GM21825 (cell line): ENCODE data around the gene EHHADH.
"Not testable (repeated sequence)": the region's sequence is repeated elsewhere in the genome, so short reads cannot be mapped to it uniquely, and the experiment has no call there.

Source experiments
- ATAC-seq: cut with Tn5 transposase; IDR thresholded peaks from one replicate; pipeline ENCODE4 v1.9.1; 2021; ENCODE audit warnings: mild to moderate bottlenecking, moderate library complexity; ENCODE audit not compliant: unreplicated experiment

EHHADH gene

DNA sequence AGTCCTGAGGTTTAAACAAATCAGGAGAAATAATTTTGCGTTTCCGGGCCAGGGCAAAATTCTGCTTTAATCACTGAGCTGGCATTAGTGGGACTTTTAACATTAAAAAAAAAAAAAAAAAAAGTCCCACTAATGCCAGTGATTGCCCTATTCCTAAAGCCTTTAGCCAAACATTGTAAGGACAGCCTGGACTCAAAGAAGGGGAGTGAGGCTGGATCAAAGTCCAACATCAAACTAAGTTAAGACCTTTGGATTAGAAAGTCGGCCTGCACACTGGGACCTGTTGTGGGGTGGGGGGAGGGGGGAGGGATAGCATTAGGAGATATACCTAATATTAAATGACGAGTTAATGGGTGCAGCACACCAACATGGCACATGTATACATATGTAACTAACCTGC lies 716 bp downstream of the EHHADH start:
- ATAC-seq, result not testable (repeated sequence)

DNA sequence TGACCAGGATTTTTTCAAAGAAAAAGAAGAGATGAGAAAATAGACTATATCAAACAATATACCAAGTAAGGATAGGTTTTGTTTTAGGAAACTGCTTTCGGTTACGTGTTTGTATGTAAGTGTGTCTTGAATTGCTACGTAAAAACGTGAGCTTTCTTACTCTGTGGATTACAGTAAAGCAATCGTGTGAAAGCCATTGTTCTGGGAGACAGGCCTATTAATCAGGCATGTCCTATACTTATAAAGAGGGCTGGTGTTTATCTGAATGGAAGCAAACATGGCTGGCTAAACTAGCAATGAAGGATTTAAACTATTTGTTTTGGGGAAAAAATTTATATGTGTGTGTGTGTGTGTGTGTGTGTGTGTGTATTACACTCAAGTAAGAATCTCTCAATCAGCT lies 2.6 kb downstream of the EHHADH start:
- no peak for ATAC-seq

DNA sequence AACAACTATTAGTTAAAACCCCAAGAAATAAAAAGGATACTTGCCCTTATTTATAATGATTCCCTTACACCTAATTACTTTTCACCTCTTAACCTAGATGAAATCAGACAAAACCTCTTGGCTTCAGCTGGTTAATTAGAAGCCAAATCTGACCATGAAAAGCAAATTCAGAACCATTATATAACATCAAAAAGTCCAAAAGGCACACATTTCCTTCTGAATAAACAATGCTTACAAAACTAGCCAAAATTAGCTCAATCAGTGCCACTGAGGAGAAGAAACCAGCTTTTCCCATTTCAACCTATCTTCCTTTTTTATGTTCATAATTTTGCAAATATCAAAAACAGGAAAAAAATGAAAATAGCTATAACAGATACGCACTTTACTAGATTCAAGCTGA lies 3.2 kb downstream of the EHHADH start:
- ATAC-seq, result no peak

DNA sequence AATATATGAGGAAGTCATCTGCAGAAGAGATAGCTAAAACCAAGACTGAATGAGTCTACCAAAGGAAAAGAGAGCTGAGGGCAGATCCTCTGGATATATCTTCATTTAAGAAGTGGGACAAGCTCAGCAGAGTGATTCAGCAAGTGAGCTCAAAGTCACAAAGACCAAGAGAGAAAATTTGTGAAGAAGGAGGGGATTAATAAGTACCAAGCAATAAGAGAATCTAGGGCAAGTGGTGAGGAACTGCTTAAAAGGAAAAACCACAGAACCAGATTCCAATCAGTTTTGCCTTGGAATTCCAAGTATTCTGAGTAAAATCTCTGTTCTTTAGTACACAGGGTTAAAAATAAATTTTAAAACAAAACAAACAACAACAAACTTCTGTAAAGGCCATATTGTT lies 3.6 kb downstream of the EHHADH start:
- ATAC-seq, result no peak

DNA sequence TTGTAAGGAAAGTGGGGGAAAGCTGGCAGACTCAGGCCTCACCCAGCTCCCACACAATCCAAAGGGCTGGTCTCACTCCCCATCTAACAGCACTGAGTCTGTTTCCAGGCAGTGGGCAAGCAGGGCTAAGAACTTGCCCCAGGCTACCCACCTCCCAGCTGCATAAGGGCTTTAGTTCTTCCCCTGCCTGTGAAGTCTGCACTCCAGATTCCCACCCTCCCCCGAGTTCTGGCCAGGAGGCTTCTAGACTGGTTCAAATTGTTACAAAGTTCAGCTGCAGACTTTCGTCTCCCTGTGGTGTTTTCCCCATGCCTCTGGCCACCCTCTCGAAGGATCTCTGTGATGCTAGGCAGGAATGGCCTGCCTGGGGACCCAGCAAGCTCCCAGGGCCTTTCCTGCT lies 11.2 kb downstream of the EHHADH start:
- ATAC-seq, result no peak

DNA sequence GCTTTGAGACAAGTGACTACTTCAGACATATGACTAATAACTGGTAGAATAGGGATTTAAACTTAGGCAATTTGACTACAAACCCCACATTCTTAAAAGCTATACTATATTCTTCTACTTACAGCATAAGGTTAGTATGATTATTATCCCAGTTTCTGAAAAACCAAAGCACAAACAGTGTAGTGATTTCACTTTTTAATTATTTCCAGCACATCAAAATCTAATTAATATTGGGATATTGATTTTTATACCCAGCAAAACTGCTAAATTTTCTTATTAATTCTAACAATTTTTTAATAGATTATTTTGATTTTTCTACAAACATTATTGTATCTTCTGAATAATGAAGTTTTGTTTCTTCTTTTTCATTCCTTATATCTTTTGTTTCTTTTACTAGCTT lies 16.9 kb downstream of the EHHADH start:
- no peak for ATAC-seq

DNA sequence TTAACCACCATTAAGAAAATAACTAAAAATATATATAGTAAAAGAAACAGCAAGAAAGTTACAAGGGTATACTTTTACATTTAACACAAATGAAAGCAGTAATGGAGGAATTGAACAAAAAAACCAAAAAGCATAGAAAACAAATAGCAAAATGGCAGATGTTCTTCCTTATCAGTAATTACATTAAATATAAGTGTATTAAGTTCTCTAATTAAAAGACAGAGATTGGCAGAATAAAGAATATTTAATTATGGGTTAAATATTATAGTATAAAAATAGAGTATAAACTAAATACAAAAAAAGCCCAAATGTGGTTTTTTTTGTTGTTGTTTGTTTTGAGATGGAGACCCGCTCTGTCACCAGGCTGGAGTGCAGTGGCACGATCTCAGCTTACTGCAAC lies 20.5 kb downstream of the EHHADH start:
- no peak for ATAC-seq

DNA sequence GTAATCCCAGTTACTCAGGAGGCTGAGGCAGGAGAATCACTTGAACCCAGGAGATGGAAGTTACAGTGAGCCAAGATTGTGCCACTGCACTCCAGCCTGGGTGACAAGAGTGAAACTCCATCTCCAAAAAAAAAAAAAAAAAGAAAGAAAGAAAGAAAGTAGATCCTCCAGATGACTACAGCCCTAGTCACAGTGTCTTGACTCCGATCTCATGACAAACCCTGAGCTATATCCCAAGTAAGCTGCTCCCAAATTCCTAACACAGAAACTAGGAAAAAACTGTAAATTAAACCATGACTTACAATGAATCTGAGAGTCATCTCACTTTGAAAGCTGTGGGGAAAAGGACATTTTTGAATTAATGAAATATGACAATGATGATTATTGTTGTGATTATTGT lies 27.3 kb downstream of the EHHADH start:
- ATAC-seq, result not testable (repeated sequence)

DNA sequence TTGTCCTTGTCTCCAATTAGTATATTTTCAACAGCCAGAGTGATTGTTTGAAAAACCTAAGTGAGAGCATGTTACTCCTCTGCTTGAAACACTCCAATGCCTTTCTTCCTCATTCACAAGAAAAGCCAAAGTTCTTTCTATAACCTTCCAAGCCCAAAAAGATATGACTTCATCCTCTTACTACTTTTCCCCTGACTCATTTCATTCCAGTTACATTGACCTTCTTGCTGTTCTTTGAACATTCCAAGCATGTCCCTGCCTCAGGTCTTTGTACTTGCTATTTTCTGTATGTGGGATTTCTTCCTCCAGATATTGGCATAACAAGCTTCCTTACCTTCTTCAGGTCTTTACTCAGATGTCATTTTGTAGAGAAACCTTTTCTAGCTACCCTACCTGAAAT lies 28.3 kb downstream of the EHHADH start:
- ATAC-seq, result no peak

DNA sequence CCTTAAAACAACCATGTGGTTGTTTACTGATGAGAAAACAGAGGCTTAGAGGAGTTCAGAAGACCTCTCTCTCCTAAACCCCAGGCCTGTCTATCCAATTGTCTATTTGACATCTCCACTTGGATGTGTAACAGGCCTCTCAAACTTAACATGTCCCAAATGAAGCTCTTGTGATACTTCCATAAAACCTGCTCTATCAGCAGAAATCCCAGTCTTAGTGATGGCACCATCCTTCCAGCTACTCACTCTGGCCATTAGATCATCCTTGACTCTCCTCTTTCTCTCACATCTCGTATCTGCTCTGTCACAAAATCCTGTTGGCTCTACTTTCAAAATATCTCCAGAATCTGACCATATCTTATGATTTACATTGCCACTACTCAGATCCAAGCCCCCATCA lies 28.8 kb downstream of the EHHADH start:
- no peak for ATAC-seq

DNA sequence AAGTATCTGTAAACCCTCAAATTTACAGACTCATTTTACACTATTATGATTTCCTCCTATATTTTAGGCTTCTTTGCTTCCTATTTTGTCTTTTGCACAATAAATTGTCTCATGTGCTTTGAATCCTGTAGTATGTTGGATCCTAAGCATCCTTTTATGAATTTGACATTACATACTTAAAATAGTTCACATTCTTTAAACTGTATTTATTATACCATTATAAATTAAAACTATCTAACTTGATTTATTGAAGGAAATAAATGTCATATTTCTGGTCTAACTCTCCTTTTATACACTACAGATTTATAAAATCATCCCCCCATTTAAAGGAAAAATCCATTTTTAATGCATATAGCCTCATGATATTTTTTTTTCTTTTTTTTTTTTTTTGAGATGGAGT lies 32.6 kb downstream of the EHHADH start:
- no peak for ATAC-seq

DNA sequence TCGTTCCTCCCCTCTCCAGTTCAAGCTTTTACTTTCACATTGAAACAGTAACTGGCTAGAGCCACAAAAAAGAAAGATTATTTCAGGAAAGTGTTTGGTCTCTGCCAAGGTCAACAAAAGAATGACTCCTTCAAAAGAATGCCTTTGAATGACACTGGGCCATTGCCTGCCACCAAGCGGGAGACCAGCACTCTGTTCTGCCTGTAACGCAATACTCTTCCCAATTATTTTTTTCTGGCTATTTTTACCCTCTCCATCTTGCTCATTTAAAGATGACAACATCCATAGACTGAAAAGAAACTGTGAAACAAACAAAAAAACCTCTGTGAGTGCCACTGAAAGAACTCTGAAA lies 37.3 kb downstream of the EHHADH start:
- ATAC-seq, result no peak

DNA sequence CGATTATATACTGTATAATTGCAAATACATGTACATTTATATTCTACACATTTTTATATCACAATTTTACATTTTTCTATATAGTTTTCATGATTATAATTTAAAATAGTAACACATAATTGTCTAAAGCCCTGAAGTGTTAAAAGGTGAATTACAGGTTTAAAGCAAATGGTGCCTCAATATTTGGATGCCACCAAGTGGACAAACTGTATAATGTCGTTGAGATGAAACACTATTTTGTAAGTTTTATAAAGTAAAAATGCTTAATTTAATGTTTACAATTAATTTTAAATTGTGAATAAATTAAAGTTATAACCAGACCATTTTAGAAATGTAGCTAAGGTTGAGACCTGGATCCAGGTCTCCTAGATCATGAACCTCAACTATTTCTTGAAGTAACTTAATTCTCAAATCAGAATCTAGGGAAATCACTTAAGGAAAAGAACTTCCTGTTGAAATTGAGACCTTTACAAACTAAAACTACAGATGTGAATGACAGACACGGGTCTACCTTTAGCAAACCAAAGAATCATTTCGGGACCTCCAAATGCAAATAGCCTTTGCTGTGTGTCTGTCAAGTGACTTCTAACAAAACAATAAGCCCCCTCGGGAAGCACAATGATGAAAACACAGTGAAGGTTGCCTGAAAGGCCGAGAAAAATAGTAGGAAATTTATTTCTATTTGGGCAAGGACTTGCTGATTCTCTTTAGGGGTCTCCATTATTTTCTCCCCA lies 37.8 kb downstream of the EHHADH start:
- ATAC-seq, result no peak

DNA sequence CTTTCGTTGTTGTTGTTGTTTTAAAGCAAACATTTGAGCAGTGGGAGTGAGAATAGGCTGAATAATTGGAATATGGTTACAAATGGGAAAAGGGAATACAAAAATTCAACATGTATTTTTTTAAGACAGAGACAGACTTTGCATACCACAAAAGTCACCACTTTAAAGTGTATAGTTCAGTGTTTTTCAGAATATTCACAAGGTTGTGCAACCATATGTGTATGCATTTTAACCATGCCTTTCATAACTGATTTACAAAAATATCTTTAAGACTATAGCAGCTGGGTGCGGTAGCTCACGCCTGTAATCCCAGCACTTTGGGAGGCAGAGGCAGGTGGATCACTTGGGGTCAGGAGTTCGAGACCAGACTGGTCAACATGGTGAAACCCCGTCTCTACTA lies 41.3 kb downstream of the EHHADH start:
- ATAC-seq, result no peak

DNA sequence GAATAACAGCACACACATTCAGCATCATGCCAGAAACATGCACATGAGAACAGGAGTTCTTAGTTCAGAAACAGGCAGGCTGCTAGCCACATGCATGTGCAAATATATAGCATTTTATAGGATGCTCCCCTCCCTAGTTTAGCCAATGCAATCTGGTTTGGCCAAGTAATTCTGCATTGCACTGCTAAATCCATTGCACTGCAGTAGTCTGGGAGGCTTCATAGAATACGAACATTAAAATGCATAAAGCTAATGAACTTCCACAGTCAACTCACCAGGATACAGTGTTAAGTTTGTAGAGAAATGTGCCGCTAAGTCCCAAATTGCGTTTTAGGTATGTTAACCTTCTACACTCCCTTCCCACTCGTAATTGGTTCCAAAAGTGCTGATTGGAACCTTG lies 41.8 kb downstream of the EHHADH start:
- no peak for ATAC-seq

DNA sequence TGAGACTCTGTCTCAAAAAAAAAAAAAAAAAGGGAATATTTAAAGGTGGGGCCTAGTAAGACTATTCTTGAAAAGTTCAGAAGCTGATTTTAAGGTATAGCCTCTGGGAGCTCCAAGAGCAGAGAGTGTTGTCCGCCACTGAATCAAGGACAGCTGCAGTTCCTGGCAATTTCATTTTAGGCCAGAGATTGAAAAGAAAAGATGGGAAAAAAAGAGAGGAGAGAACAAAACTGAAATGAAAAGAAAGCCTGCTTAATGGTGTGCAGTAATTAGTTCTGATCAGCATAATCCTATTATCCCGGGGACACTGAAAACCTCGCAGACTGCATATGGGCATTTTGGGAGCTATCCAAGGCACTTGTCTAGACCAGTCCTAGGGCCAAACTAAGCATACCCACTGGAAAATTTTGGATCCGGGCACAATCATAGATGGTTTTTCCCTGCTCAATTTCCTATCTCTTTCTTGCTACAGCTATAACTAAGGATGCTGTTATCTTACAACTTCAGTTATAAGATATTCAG lies 43.2 kb downstream of the EHHADH start:
- no peak for ATAC-seq

DNA sequence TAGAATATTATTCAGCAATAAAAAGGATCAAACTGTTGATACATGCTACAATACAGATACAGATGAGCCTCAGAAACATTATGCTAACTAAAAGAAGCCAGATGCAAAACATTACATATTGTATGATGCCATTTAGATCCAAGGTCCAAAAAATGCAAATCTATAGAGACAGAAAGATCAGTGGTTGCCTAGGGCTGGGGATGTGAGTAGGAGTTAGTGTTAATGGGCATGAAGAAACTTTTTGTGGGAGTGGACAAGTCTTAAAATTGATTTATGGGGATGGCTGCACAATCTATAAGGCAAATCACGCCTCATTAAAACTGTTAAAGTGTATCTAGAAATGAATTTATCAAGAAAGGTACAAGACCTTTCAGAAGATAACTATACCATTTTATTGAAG lies 45.0 kb downstream of the EHHADH start:
- no peak for ATAC-seq

DNA sequence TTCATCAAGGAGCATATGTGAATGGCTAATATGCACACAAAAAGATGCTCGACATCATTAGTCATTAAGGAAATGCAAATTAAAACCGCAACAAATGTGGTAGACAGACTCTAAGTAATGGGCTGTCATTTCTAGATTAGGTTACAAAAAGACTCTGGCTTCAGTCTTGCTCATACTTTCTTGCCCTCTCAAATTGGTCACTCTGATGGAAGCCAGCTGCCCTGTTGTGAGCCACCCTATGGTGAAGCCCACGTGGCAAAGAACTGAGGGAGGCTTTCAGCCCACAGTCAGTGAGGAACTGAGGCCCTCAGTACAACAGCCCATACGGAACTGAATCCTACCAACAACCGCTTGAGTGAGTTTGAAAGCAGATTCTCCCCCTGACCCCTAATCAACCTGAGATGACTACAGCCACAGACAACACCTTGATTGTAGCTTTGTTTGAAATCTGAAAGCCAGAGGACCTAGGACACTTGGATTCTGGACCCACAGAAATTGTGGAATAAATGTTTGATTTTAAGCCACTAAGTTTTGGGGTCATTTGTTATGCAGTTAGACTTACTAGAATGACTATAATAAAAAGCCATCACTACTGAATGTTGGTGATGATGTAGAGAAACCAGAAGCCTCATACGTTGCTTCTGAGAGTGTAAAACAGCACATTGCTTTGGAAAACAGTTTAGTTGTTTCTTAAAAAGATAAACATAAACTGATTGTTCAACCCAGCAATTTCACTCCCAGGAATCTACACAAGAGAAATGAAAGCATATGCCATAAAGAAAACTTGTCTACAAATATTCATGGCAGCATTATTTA lies 45.7 kb downstream of the EHHADH start:
- peak; percentile 95 for ATAC-seq

DNA sequence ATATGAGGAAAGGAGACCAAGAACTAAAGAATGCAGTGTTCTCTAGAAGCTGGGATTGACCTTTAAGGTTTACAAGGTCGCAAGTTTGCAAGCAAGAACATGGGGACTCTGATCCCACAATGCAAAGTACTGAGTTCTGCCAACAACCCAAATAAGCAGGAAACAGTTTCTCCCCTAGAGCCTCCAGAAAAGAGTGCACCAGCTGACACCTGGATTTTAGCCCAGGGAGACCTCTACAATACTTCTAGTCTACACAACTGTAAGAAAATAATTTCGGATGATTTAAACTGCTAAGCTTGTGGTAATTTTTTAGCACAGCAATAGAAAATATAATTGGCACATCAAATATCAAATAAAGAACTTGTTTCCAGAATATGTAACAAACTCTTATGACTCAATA lies 46.4 kb downstream of the EHHADH start:
- ATAC-seq, result no peak

DNA sequence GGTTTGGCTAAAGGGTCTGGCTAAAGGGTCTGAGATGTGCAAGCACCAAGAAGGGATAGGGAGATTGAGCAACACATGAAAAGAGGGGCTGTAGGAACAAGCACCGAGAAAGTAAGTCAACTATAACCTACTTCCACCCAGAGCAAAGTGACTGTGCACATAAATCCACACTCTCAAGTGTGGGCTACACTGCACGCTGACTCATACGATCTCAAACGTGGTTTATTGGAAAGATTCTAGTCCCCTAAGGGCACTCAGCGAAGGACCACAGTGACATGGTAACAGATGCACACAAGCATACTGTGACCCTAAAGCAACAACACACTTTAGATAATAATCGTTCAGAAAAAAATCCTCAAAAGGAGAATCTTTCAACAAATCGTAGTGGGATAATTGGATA lies 48.0 kb downstream of the EHHADH start:
- no peak for ATAC-seq

DNA sequence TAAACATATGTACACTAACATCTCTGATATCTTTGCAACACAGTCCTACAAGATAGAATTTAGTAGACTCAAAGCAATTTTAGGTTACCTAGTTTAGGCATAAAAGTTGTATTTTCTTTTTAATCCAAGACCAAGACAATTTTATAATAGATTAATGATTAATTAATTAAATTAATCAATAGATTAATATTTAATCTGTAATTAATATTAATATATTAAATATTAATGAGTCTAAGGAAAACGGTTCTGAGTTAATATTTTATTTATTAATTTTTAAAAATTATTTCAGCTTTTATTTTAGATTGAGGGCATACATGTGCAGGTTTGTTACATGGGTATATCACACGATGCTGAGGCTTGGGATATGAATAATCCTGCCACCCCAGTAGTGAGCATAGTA lies 49.0 kb downstream of the EHHADH start:
- ATAC-seq, result no peak

DNA sequence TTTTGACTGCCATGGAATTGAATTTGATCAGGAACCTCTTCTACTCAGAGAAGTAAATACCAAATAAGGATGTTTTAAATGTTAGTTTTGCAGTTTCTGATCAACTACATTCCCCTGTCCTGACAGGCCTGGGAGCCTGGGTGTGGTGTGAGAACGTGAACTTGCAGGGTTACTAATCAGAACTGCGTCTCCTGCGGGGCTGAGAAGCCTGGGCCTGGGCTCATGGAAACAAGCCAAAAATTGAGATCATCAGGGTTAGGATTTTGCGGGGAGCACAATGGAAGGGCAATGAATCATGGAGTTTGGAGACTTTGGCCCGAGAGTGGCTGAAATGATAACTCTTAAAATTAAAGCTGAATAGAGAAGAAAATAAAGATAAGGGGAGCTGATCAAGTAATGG lies 53.2 kb downstream of the EHHADH start:
- ATAC-seq, result no peak
